Neural progenitor cell (in vitro differentiated cells): ENCODE results near the gene EME2. TPM values are rescaled to one million over a fixed set of nuclear protein-coding genes. Genes with fewer than 3 reads are reported as not detected.
A peak's percentile ranks its signal among the peaks of the same experiment; 100 is the strongest.

ENCODE experiments used
- DNase-seq: peaks from one replicate; pipeline ENCODE4 v3.0.0-alpha.2; 2016; ENCODE audit warnings: low spot score
- H2AFZ ChIP-seq: fragments of 200-600 bp; sonication (generic); replicated peaks from 2 replicates; pipeline ENCODE4 v1.6.1; 2016; ENCODE audit warnings: antibody characterized with exemption
- H3F3A ChIP-seq: fragments of 200-600 bp; sonication (generic); 2 replicates; pipeline ENCODE4 v1.6.1; 2016; ENCODE audit warnings: antibody characterized with exemption, low read depth
- H3K27ac ChIP-seq: fragments of 200-600 bp; sonication (generic); 2 replicates; pipeline ENCODE4 v1.5.1; 2016; ENCODE audit warnings: mild to moderate bottlenecking
- H3K27me3 ChIP-seq: fragments of 200-600 bp; sonication (generic); 2 replicates; pipeline ENCODE4 v1.6.1; 2016; ENCODE audit warnings: mild to moderate bottlenecking, moderate library complexity
- H3K36me3 ChIP-seq: fragments of 200-600 bp; sonication (generic); 2 replicates; pipeline ENCODE4 v1.5.1; 2016
- H3K4me1 ChIP-seq: fragments of 200-600 bp; sonication (generic); 2 replicates; pipeline ENCODE4 v1.6.1; 2016; ENCODE audit warnings: mixed run types
- H3K4me2 ChIP-seq: fragments of 200-600 bp; sonication (generic); 2 replicates; pipeline ENCODE4 v1.6.1; 2016
- H3K4me3 ChIP-seq: fragments of 200-600 bp; sonication (generic); 2 replicates; pipeline ENCODE4 v1.5.1; 2016
- H3K79me2 ChIP-seq: fragments of 200-600 bp; sonication (generic); 2 replicates; pipeline ENCODE4 v1.6.1; 2016; ENCODE audit warnings: low read depth
- H3K9ac ChIP-seq: fragments of 200-600 bp; sonication (generic); 2 replicates; pipeline ENCODE4 v1.6.1; 2016
- H3K9me3 ChIP-seq: fragments of 200-600 bp; sonication (generic); 2 replicates; pipeline ENCODE4 v1.5.1; 2016; ENCODE audit warnings: low read depth
- H4K20me1 ChIP-seq: fragments of 200-600 bp; sonication (generic); 2 replicates; pipeline ENCODE4 v1.6.1; 2016; ENCODE audit warnings: low read depth
- H3K27ac Mint-ChIP-seq: 3 replicates; pipeline ENCODE4 v1.8.0; 2021; ENCODE audit warnings: mixed read lengths
- H3K27me3 Mint-ChIP-seq: 2 replicates; pipeline ENCODE4 v1.8.0; 2022; ENCODE audit warnings: low read depth, mild to moderate bottlenecking, inconsistent platforms, moderate library complexity, mixed read lengths; ENCODE audit not compliant: insufficient read depth
- H3K36me3 Mint-ChIP-seq: 3 replicates; pipeline ENCODE4 v1.8.0; 2021; ENCODE audit warnings: mixed read lengths
- H3K4me1 Mint-ChIP-seq: 3 replicates; pipeline ENCODE4 v1.8.0; 2021; ENCODE audit warnings: mixed read lengths
- H3K4me3 Mint-ChIP-seq: 3 replicates; pipeline ENCODE4 v1.8.0; 2021; ENCODE audit warnings: mild to moderate bottlenecking, moderate library complexity, mixed read lengths
- H3K9me3 Mint-ChIP-seq: 3 replicates; pipeline ENCODE4 v1.8.0; 2020; ENCODE audit warnings: mixed read lengths
- CTCF ChIP-seq: fragments of 200-600 bp; sonication (generic); IDR thresholded peaks from 2 replicates; pipeline ENCODE4 v1.5.1; 2017; ENCODE audit warnings: antibody characterized with exemption, mild to moderate bottlenecking
- EZH2 ChIP-seq: fragments of 200-600 bp; sonication (generic); IDR thresholded peaks from 2 replicates; pipeline ENCODE4 v1.6.1; 2017; ENCODE audit warnings: antibody characterized with exemption, mild to moderate bottlenecking, moderate library complexity
- EZH2phosphoT487 ChIP-seq: fragments of 200-600 bp; sonication (generic); IDR thresholded peaks from 2 replicates; pipeline ENCODE4 v1.6.1; 2017; ENCODE audit warnings: antibody characterized with exemption
- total RNA-seq: library from RNA; depleted of rRNA; stranded (reverse); fragments of >200 nt; gene quantifications from 2 replicates; pipeline ENCODE4 v1.2.3, GENCODE V29; 2015; ENCODE audit warnings: low replicate concordance

The EME2 gene
- total RNA-seq, 1 donor from 2014 or later, result 2.3 TPM

GRCh38 chr16:1818204-1818872, 45.7 kb downstream of the EME2 start:
- no peaks in the 10 kb centered on the region for H3K4me1 ChIP-seq
- H3K9me3 Mint-ChIP-seq, result no peaks in the 10 kb centered on the region
- no peaks in the 10 kb centered on the region for H3K4me1 Mint-ChIP-seq
- H3K9ac ChIP-seq, result no peak overlapping the region
- no peaks in the 10 kb centered on the region for H3K27me3 Mint-ChIP-seq
- no peak overlapping the region for H3K4me3 ChIP-seq
- peaks cover 5% of the 10 kb centered on the region for H3F3A ChIP-seq
- TF ChIP-seq EZH2phosphoT487 (no peak), EZH2 (no peak), CTCF (no peak)
- peaks cover 6% of the 10 kb centered on the region for H3K36me3 Mint-ChIP-seq
- no peaks in the 10 kb centered on the region for H3K36me3 ChIP-seq
- peaks cover 3% of the 10 kb centered on the region for H4K20me1 ChIP-seq
- H3K79me2 ChIP-seq, result no peaks in the 10 kb centered on the region
- no peak overlapping the region for H3K27ac ChIP-seq
- H3K4me2 ChIP-seq, result no peak overlapping the region
- no peak overlapping the region for H3K4me3 Mint-ChIP-seq
- DNase-seq, result no peak
- H3K27me3 ChIP-seq, result no peaks in the 10 kb centered on the region
- no peaks in the 10 kb centered on the region for H3K9me3 ChIP-seq
- H2AFZ ChIP-seq, result no peak overlapping the region
- no peak overlapping the region for H3K27ac Mint-ChIP-seq

- no peaks in the 10 kb centered on the region for H3K9me3 ChIP-seq
- Mint-ChIP-seq H3K27me3 (no peaks in the 10 kb centered on the region), H3K4me1 (peaks cover 3% of the 10 kb centered on the region), H3K4me3 (peak overlapping the region; percentile 8), H3K9me3 (no peaks in the 10 kb centered on the region), H3K27ac (no peak overlapping the region), H3K36me3 (peaks cover 4% of the 10 kb centered on the region)
- H3K27ac ChIP-seq, result no peak overlapping the region
- H3F3A ChIP-seq, result peaks cover 1% of the 10 kb centered on the region
- H3K4me3 ChIP-seq, result no peak overlapping the region
- no peaks in the 10 kb centered on the region for H3K79me2 ChIP-seq
- no peak overlapping the region for H2AFZ ChIP-seq
- no peak overlapping the region for H3K4me2 ChIP-seq
- TF ChIP-seq CTCF (no peak), EZH2 (no peak), EZH2phosphoT487 (no peak)
- H4K20me1 ChIP-seq, result peaks cover 6% of the 10 kb centered on the region
- DNase-seq, result no peak
- no peaks in the 10 kb centered on the region for H3K4me1 ChIP-seq
- no peaks in the 10 kb centered on the region for H3K36me3 ChIP-seq
- no peaks in the 10 kb centered on the region for H3K27me3 ChIP-seq
- no peak overlapping the region for H3K9ac ChIP-seq
These were observed 46.4 kb downstream of the EME2 start for GRCh38 chr16:1818873-1819525.

- no peaks in the 10 kb centered on the region for H3K79me2 ChIP-seq
- no peaks in the 10 kb centered on the region for H3K9me3 ChIP-seq
- H3K9ac ChIP-seq, result no peak overlapping the region
- Mint-ChIP-seq H3K4me1 (peaks cover 3% of the 10 kb centered on the region), H3K27ac (no peak overlapping the region), H3K9me3 (no peaks in the 10 kb centered on the region), H3K27me3 (no peaks in the 10 kb centered on the region), H3K36me3 (peaks cover 4% of the 10 kb centered on the region), H3K4me3 (peak overlapping the region; percentile 8)
- DNase-seq, result no peak
- H3K4me1 ChIP-seq, result no peaks in the 10 kb centered on the region
- no peak for TF ChIP-seq CTCF
- no peak for TF ChIP-seq EZH2
- no peak for TF ChIP-seq EZH2phosphoT487
- H3K27me3 ChIP-seq, result no peaks in the 10 kb centered on the region
- H3K27ac ChIP-seq, result no peak overlapping the region
- no peaks in the 10 kb centered on the region for H3K36me3 ChIP-seq
- no peak overlapping the region for H3K4me3 ChIP-seq
- H2AFZ ChIP-seq, result no peak overlapping the region
- H3K4me2 ChIP-seq, result no peak overlapping the region
- peaks cover 6% of the 10 kb centered on the region for H3F3A ChIP-seq
- H4K20me1 ChIP-seq, result peaks cover 12% of the 10 kb centered on the region
These were observed 47.0 kb downstream of the EME2 start for GRCh38 chr16:1819611-1820010.
